GM21786 (cell line): ENCODE measurements around the gene FRMPD4.

Experiments used
- ATAC-seq: cut with Tn5 transposase; IDR thresholded peaks from one replicate; pipeline ENCODE4 v1.9.1; 2021; ENCODE audit not compliant: unreplicated experiment

FRMPD4 gene

GRCh38 chrX:12360383-12360782 is 222.1 kb downstream of the FRMPD4 start:
- no peak for ATAC-seq

DNA sequence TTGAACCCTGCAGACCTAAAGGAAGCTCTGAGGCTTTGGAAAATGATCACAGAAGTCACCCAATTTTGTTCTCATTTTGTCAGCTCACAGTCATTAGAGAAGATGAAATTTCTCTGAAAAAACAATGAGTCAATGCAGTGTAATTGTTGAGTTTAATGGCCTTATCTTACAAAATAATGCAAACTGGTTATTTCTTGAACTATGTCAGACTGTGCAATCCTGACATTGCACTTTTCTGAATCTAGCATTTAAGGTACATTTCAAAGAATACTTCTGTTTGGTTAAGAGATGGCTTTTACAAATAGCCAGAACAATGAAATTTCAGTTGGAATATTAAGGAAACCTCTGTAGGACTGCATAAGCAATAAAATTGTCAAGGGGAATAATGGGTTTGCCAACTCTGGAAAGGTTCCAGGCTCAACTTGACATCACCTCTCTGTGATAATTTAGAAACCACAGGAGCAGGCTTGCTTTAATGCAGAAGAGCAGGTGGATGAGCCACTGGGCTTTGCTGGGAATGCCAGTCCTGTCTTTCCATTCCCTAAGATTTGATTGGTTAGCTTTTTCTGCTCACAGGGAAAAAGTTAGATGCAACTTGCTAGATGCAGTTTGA is 222.8 kb downstream of the FRMPD4 start:
- no peak for ATAC-seq

DNA sequence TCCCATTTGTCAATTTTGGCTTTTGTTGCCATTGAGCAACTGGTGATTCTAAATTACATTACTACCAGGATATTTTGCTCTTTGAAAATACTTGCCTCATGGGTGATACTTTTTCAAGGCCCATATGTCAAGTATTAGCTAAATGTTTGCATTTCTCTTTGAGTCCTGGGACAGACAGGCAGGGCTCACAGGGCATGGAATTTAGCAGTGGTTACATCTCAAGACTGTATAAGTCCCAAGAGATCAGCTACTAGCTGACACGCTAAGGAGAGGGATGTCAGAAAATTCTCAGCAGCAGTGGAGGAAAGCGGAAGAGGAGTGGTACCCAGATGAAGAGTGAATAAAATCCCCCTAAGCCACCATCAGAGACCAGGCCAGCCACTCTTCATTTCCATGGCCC is 224.9 kb downstream of the FRMPD4 start:
- no peak for ATAC-seq

GRCh38 chrX:12366440-12366839 is 228.2 kb downstream of the FRMPD4 start:
- no peak for ATAC-seq

GRCh38 chrX:12367254-12367653 is 229.0 kb downstream of the FRMPD4 start:
- ATAC-seq: no peak

DNA sequence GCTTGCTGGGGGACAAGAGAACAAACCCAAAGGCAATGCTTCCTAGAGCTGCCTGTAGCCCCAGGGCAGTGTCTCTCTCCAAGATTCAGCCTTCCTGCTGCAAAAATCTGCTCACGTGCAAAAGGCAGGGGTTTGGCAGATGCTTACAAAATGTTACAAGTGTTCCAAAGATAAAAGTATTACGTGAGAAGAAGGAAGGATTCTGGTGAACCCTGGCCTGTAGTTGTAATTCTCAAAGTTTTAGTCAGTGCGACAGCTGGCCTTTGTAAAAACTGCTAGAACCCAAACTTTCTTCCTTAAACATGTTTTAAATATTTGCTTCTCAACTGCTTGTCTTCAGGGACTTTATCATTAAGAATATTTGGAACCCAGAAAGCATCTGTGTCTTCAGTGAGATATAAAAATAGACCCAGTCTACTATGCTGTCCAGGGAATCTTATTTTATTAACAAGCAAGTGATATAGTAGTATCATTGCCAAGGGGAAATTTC is 232.3 kb downstream of the FRMPD4 start:
- no peak for ATAC-seq

DNA sequence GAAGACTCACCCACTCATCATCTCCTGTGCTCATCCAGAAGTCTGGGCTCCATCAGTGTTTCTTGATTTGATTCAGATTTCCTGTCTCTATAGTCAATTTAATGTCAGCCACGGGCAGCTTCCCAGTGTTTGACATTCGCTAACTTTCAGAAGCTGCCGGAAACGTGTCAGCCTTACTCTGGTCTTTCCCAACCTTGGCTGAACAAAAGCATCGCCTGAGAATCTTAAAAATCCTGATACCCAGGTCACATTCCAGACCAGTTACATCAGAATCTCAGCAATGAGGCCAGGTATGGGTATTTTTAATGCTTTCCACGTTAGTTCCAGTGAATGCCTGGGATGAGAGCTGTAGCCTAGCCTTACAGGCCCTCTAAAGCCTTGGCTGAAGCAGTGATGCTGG is 233.8 kb downstream of the FRMPD4 start:
- no peak for ATAC-seq

GRCh38 chrX:12374286-12374685 is 236.0 kb downstream of the FRMPD4 start:
- ATAC-seq: no peak

- ATAC-seq: no peak
Observed at GRCh38 chrX:12378253-12378652, 240.0 kb downstream of the FRMPD4 start.

- ATAC-seq: no peak
Observed at GRCh38 chrX:12378706-12379105, 240.4 kb downstream of the FRMPD4 start.

DNA sequence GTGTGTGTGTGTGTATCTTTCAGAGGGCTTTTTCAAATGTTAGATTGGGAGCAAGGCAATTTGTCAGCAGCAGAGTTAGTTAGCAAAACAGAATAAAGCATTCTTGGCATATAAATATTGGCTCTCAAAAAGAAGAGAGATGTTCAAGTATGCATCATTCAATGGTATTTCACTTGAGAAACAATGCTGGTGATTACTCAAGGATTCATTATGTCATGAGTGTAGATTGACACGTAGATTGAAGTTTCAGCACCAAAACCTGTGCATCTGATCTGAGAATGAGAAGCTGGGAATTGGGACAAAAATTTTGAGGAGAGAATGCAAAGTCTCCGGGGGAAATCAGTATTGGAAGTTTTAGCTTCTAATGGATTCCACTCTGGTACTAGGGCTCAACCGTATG is 241.4 kb downstream of the FRMPD4 start:
- ATAC-seq: no peak

- ATAC-seq: no peak
Observed at GRCh38 chrX:12383196-12383595, 244.9 kb downstream of the FRMPD4 start.

- ATAC-seq: no peak
Observed at GRCh38 chrX:12390301-12390700, 252.0 kb downstream of the FRMPD4 start.

DNA sequence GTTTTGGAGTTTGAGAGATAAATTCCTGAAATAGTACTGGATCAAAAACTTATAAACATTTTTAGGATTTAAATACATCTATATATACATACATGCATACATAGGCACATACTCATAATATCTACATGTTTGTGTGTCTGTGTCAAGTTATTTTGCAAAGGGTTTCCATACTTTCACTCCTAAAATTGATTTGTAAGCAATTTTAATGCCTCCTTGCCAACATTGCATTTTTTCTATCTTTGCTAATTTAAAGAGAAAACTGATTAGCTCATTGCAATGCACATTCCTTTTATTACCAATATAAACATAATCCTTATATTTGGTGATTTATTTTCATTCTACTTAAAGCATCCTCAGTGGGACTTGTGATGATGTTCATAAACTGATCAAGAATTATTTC is 258.3 kb downstream of the FRMPD4 start:
- ATAC-seq: no peak

GRCh38 chrX:12400218-12400617 is 261.9 kb downstream of the FRMPD4 start:
- ATAC-seq: no peak

DNA sequence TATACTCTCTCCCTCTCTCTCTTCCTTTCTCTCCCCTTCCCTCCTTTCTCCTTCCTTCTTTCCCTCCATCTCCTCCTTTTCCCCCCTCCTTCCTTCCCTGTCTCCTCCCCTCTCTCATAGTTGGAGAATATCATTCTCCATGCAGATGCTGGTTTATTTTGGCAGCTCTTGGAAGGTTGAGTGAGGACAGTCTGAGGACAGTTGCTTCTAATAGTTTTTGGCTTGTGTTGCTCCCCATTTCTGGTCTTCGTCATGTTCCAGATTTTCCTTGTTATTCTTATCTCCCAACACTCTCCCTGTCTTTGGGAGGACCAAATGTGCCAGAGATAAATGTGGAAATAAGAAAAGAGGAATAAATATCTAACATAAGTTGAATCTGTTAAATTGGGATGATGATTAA is 263.0 kb downstream of the FRMPD4 start:
- no peak for ATAC-seq

DNA sequence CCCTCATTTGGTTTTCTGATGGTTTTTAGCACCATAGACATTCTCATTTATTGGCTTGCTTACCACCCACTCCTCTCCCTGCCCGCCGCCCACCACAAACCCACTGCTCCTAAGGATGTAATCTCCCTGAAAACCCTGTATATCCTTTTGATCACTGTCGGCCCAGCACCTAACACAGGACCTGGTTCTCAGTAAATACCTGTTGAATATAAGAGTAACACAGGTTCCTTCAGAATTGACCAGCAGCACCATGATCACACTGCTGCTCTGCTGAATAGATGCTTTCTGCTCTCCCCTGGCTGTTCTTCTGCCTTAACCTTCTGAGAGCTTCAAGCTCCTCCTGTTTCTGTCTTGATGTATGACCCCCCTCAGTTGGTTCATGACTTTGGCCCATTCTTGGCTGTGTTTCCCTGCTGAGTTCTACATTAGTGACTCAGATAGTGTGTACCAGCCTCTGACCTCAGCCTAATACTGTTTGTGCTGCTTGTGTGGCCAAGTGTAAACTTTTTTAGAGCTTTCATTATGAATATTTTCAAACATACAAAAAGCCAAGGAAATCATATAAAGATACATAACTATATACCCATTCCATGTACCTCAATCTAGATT is 265.3 kb downstream of the FRMPD4 start:
- ATAC-seq: no peak

DNA sequence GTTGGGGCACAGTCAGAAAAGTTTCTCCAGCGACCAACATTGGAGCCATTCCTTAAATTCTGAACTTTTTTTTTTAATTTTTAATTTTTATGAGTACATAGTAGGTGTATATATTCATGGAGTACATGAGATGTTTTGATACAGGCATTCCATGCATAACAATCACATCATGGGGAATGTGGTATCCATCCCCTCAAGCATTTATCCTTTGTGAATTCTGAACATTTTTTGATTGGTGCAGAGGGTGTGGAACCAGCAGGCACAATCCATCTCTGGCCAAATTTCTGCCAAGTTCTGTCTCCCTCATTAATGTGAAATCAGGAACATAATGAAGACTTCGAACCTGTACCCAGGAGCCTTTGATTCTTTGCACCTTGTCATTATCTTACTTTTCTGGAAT is 267.0 kb downstream of the FRMPD4 start:
- no peak for ATAC-seq

DNA sequence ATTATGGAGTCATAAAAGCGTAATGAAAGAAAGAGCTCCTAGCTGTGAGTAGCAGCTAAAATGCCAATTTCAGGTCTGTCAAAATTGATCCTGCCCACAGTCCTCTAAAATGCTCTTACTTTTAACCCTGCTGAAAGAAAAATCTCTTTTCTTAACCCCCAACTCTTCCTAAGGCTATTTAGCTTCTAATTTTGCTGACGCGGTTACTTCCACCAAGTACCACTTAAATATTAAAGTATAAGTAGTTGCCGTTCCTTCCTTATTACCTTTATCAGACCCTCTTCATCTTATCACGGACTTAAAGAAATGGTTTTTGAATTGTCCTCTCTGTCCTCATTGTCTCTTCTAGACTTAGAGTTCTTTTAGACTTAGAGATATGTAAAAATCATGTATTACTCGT is 272.2 kb downstream of the FRMPD4 start:
- ATAC-seq: no peak

GRCh38 chrX:12411831-12412230 is 273.6 kb downstream of the FRMPD4 start:
- ATAC-seq: no peak

GRCh38 chrX:12412561-12412960 is 274.3 kb downstream of the FRMPD4 start:
- ATAC-seq: no peak

- no peak for ATAC-seq
Observed at GRCh38 chrX:12419591-12419990, 281.3 kb downstream of the FRMPD4 start.

DNA sequence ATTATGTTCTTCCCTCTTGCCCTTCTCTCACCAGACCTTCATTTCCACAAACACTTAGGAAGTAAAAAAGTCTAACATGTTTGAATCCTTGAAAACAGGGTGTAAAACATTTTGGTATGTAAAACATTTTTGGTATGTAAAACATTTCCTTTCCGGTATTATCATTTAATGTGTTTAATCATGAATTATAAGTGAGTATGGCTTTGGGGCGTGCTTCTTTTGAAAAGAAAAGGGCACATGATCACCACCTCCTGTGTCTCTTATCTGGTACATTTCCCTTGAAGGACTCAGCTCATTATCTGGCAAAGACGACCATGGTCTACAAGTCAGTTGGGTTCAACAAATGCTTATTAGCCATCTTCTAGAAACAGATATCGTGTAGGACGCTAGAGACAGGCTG is 283.6 kb downstream of the FRMPD4 start:
- ATAC-seq: no peak
